NCI-H146 treated with DMSO at 0.1 percent for 48 hours (cell line): Measurements from ENCODE around the gene SPNS2.

ENCODE experiments used
- DNase-seq: peaks from one replicate; lab custom pipeline; 2025; ENCODE audit not compliant: unreplicated experiment; lab: John Stamatoyannopoulos, UW

SPNS2 gene

GRCh38 chr17:4548061-4548461 is 49.4 kb downstream of the SPNS2 start:
- DNase-seq: no peak

- DNase-seq: no peak
Observed at GRCh38 chr17:4548721-4549531, 50.2 kb downstream of the SPNS2 start.

- no peak for DNase-seq
Observed at GRCh38 chr17:4549781-4550533, 51.3 kb downstream of the SPNS2 start.

- no peak for DNase-seq
Observed at GRCh38 chr17:4550534-4551039, 51.9 kb downstream of the SPNS2 start.

GRCh38 chr17:4551141-4551540 is 52.5 kb downstream of the SPNS2 start:
- DNase-seq: no peak

- no peak for DNase-seq
Observed at GRCh38 chr17:4551796-4552525, 53.3 kb downstream of the SPNS2 start.

- no peak for DNase-seq
Observed at GRCh38 chr17:4553669-4554068, 55.0 kb downstream of the SPNS2 start.

GRCh38 chr17:4554441-4554996 is 55.8 kb downstream of the SPNS2 start:
- DNase-seq: no peak

GRCh38 chr17:4554997-4555799 is 56.5 kb downstream of the SPNS2 start, which contains the start of gene MYBBP1A:
Gene MYBBP1A, minus strand, starts transcription at chr17:4555384. Its CDS starts 60 bp downstream, at chr17:4555324.
- peak; percentile 91 for DNase-seq

- DNase-seq: no peak
Observed at GRCh38 chr17:4555873-4556759, 57.4 kb downstream of the SPNS2 start.

- no peak for DNase-seq
Observed at GRCh38 chr17:4556996-4557395, 58.3 kb downstream of the SPNS2 start.

- no peak for DNase-seq
Observed at GRCh38 chr17:4557626-4558346, 59.1 kb downstream of the SPNS2 start.

GRCh38 chr17:4558347-4558971 is 59.8 kb downstream of the SPNS2 start:
- no peak for DNase-seq

- no peak for DNase-seq
Observed at GRCh38 chr17:4559139-4559791, 60.6 kb downstream of the SPNS2 start.

GRCh38 chr17:4559966-4560365 is 61.3 kb downstream of the SPNS2 start:
- DNase-seq: no peak

- DNase-seq: no peak
Observed at GRCh38 chr17:4560421-4560820, 61.7 kb downstream of the SPNS2 start, which contains the start of gene GGT6. Gene GGT6, minus strand, starts transcription at chr17:4560577. Its CDS starts 56 bp downstream, at chr17:4560521.

GRCh38 chr17:4560837-4561256 is 62.2 kb downstream of the SPNS2 start:
- DNase-seq: no peak
